ENCODE measurements around the gene SGIP1.

DNA sequence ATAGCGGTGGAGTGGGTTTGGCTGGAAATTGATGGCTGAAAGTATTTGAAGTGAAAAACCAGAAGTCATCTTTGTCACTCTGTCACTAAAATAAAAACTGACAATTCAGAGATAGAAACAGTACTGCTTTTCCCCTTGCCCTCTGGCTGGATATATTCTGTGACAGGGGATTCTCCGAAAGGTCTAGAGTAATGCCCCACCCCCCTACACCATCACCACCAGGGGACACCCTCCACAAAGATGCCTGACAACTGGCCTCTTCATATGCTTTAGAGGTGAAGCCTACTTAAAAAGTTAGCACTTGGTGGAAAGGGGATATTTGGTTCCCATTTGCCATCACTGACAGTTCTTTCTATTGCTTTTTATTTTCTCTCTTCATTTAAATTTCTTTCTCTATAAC is 73.5 kb downstream of the SGIP1 start:
- TF ChIP-seq, protein P1, sequence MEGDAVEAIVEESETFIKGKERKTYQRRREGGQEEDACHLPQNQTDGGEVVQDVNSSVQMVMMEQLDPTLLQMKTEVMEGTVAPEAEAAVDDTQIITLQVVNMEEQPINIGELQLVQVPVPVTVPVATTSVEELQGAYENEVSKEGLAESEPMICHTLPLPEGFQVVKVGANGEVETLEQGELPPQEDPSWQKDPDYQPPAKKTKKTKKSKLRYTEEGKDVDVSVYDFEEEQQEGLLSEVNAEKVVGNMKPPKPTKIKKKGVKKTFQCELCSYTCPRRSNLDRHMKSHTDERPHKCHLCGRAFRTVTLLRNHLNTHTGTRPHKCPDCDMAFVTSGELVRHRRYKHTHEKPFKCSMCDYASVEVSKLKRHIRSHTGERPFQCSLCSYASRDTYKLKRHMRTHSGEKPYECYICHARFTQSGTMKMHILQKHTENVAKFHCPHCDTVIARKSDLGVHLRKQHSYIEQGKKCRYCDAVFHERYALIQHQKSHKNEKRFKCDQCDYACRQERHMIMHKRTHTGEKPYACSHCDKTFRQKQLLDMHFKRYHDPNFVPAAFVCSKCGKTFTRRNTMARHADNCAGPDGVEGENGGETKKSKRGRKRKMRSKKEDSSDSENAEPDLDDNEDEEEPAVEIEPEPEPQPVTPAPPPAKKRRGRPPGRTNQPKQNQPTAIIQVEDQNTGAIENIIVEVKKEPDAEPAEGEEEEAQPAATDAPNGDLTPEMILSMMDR (IDR thresholded peaks at IDR 0.05; ENCODE audit: poor library complexity) = no peak
- TF ChIP-seq EZH2 (IDR thresholded peaks at IDR 0.05; ENCODE audit: borderline replicate concordance) = no peak

Measured in hepatocyte (in vitro differentiated cells).